GM08714 (cell line): ENCODE results near the gene GNB1L.
"Not testable (repeated sequence)": the region's sequence is repeated elsewhere in the genome, so short reads cannot be mapped to it uniquely, and the experiment has no call there.

Experiments used
- H3K4me3 ChIP-seq: fragments of 200-500 bp; sonication (Bioruptor generic); 2 replicates; pipeline ENCODE4 v1.5.1; 2014; ENCODE audit warnings: mild to moderate bottlenecking, low read length, inconsistent platforms
- ZNF274 ChIP-seq: IDR thresholded peaks from 2 replicates; pipeline ENCODE4 v1.6.1; 2012; ENCODE audit warnings: mild to moderate bottlenecking, low read depth, low read length

The GNB1L gene

GRCh38 chr22:19785461-19786263 is 69.0 kb downstream of the GNB1L start:
- no peak for TF ChIP-seq ZNF274
- no peak overlapping the region for H3K4me3 ChIP-seq

GRCh38 chr22:19784384-19785175 is 70.1 kb downstream of the GNB1L start:
- H3K4me3 ChIP-seq, result no peak overlapping the region

GRCh38 chr22:19783586-19784383 is 70.9 kb downstream of the GNB1L start:
- TF ChIP-seq ZNF274, result no peak

More at GRCh38 chr22:19784384-19785175, 70.1 kb downstream of the GNB1L start:
- TF ChIP-seq ZNF274, result no peak

DNA sequence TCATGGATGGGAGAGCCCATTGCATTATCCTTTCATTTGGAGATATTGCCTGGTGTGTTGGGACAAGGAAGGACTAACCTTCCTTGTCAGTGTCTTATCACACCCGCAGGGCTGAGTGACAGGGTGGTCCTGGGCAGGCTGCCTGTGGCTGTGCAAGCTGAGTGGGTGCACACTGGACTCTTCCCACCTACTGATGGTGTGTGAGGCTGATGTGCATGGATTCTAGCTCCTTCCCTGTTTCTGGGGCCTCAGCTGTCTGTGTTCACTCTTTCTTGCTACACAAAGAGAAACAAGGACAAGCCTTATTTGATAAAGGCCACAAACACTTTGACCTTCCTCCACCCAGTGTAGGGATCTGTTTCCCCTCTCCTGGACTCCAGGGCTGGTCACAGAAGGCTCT is 72.1 kb downstream of the GNB1L start:
- H3K4me3 ChIP-seq, result no peak overlapping the region
- no peak for TF ChIP-seq ZNF274

More at GRCh38 chr22:19783586-19784383, 70.9 kb downstream of the GNB1L start:
- H3K4me3 ChIP-seq, result no peak overlapping the region

GRCh38 chr22:19779685-19780268 is 74.9 kb downstream of the GNB1L start:
- no peak overlapping the region for H3K4me3 ChIP-seq
- TF ChIP-seq ZNF274, result no peak

- no peak overlapping the region for H3K4me3 ChIP-seq
- no peak for TF ChIP-seq ZNF274
Measured at GRCh38 chr22:19779011-19779421, 75.7 kb downstream of the GNB1L start.

- not testable (repeated sequence) for H3K4me3 ChIP-seq
Measured at GRCh38 chr22:19777192-19777591, 77.5 kb downstream of the GNB1L start.

DNA sequence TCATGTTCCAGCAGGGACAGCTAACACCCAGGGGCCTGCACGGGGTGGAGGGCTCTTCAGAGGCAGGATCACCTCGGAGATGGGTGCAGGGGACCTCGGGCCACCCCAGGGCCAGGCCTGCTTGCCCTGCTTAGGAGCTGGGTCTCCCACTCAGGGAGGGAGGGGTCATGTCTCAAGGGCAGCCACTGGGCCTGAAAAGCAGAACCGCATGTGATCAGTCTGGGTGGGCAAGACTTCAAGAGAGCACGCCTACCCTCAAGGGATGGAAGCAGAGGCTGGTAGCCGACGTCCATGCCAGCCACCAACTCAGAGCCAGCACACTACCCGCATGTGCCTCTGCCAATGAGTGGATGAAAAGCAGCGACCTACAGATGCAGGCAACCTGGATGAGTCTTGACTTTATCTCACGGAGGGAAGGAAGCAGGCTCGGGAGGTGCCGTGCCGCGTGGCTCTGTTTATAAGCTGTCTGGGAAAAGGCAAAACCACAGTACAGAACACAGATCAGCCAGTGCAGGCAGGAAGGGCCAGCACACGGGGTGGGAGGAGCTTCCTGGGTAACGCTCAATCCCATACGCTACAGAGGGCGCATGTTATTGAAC is 78.1 kb downstream of the GNB1L start:
- H3K4me3 ChIP-seq, result no peak overlapping the region
- no peak for TF ChIP-seq ZNF274

DNA sequence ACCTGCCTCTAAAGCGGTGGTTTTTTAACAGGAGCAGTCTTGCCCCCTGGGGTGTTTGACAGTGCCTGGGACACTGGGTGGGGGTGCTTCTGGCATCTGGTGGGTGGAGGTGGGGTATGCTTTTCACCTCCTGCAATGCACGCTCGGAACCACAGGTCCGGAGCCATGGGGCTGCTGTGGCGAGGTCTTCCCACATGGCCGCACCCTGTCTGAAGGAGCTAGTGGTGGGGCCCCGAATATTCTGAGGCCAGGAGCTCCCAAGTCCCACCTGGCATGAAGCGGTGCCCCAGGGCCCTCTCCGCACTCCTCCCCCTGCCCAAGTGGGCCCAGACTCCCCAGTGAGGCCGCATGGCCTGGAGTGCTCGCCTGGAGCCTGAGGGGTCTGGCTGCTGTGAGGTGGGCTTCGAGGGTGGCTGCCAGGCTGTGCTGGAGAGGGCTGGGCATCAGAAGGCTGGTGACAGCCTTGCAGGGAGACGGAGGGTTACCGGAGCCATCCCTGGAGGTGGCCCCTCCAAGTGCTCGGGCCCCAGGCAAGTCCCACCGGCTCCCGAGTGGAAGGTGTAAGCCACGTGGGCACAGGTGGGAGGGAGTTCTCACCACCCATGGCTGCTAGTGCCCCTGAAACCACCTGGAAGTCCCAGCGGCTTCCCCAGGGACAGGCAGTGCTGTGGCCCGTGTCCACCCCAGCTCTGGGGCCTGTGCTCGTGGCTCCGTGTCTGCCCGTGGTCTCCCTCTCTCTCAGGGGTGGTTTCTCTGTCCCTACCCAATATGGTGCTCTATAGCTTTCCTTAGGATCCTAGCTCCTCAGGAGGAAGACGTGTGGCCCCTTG is 79.0 kb downstream of the GNB1L start:
- no peak for TF ChIP-seq ZNF274
- no peak overlapping the region for H3K4me3 ChIP-seq

GRCh38 chr22:19774628-19775027 is 80.0 kb downstream of the GNB1L start:
- TF ChIP-seq ZNF274, result no peak
- H3K4me3 ChIP-seq, result no peak overlapping the region

GRCh38 chr22:19773470-19774040 is 81.1 kb downstream of the GNB1L start:
- TF ChIP-seq ZNF274, result no peak
- no peak overlapping the region for H3K4me3 ChIP-seq

GRCh38 chr22:19772673-19773469 is 81.8 kb downstream of the GNB1L start:
- H3K4me3 ChIP-seq, result no peak overlapping the region
- TF ChIP-seq ZNF274, result no peak
